ENCODE results near the gene WNT6.
"Not testable (repeated sequence)": the region's sequence is repeated elsewhere in the genome, so short reads cannot be mapped to it uniquely, and the experiment has no call there.

Gene WNT6

GRCh38 chr2:218831378-218831990 is 28.1 kb upstream of the WNT6 start, which contains the start of gene PRKAG3:
TSS of gene PRKAG3 (minus strand) at chr2:218831803.
- no peak for DNase-seq

DNA sequence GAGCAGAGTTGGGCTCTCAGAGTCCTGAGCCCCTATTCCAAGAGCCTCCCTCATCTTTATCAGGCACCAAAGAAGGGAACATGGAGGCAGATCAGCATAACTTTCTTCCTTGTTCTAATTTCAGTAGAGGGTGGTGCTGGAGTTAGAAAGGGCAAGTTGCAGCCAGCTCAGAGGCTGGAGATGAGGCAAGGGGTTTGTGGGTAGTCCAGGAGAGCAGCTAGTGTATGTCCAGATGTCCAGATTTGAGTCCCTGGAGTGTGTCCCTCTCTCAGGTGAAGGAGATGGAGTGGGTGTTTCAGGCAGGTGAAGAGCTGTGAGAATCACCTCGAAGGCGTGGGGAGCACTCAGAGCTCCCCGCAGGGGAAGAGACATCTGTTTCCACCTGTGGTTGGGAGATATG is 27.5 kb upstream of the WNT6 start:
- DNase-seq, result no peak

GRCh38 chr2:218832520-218832919 is 27.1 kb upstream of the WNT6 start:
- no peak for DNase-seq

DNA sequence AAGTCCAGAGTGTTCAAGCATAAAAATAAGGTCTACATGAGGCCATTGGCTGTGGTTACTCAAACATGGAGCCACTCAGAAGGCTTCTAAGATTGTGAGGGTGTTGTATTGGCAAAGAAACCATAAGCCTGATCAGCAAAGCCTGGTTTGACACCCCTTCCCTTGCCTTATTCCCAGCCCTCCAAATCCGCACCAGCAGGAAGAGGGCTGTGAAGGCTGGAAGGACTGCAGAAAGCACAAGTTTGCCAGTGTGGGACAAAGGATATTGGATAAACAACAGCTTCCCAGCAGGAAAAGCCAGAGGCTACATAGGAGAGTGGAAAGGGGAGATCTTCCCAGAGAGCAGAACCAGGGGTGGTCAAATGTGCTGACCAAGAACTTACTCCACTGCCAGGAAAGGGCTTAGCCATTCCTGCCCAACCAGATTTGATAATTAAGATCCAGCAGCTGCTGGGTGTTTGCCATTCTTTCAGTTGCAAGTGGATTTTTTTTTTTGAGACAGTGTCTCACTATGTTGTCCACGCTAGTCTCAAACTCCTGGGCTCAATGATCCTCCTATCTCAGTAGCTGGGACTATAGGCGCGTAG is 26.5 kb upstream of the WNT6 start:
- no peak for DNase-seq

DNA sequence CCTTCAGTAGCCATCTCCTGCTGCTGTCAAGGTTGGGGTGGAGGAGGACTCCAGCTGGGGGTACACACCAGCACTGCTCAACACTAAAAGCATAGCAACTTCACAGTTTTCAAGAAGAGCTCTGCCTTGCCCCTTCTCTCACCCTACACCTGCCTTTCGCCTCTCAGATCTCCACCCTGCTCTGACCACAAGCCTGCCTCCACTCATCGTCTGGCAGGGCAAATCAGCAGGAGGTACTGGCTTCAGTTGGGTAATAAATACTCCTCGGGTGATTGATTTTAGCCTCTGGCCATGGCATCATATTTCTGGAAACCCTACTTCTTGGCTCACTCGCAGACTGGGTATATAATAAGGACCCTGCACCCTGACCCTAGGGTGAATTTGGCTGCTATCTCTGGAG is 24.9 kb upstream of the WNT6 start:
- DNase-seq, result no peak

- no peak for DNase-seq
These were observed 22.1 kb upstream of the WNT6 start for GRCh38 chr2:218837495-218837894.

DNA sequence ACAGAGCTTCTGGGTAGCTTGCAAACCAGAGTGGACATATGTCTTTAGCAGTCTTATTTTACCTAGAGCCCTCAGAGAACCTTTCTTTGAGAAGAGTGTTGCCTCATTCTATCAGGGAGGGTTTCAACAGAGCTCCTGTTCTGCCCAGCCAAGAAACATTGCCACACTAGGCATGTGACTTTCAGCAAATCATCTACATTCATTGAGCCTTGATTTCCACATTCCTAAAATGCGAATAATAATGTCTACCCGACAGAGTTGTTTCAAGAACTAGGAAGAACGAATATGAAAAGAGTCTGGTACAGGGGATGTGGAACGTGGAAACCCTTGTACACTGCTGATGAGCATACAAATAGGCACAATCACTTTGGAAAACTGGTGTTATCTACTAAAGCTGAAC is 20.2 kb upstream of the WNT6 start:
- DNase-seq, result no peak

- no peak for DNase-seq
These were observed 19.7 kb upstream of the WNT6 start for GRCh38 chr2:218839888-218840287.

- DNase-seq, result not testable (repeated sequence)
These were observed 15.3 kb upstream of the WNT6 start for GRCh38 chr2:218844334-218844733.

DNA sequence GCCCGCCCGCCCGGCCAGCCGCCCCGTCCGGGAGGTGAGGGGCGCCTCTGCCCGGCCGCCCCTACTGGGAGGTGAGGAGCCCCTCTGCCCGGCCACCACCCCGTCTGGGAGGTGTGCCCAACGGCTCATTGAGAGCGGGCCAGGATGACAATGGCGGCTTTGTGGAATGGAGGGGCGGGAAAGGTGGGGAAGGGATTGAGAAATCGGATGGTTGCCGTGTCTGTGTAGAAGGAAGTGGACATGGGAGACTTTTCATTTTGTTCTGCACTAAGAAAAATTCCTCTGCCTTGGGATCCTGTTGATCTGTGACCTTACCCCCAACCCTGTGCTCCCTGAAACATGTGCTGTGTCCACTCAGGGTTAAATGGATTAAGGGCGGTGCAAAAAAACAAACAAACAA is 12.6 kb upstream of the WNT6 start:
- not testable (repeated sequence) for DNase-seq

GRCh38 chr2:218849721-218850120 is 9.9 kb upstream of the WNT6 start:
- no peak for DNase-seq

- no peak for DNase-seq
These were observed 8.8 kb upstream of the WNT6 start for GRCh38 chr2:218850796-218851195.

DNA sequence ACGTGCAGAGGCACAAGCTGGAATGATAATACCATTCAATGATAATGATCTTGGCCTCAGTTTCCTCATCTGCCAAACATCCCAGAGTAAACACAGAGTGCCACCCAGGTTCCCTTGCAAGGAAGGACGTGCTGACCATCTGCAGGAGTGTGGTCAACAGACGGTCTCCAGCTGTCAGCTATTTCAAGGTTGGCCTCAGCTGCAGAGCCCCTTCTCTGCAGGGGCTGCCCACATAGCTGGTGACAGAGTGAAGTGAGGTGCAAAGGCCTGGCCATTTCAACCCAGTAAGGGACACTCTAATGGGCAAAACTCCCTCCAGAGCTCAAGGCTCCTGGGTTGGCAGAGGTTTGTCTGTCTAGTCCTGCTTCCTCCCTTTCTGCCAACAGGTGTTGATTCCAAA is 8.3 kb upstream of the WNT6 start:
- DNase-seq, result no peak

DNA sequence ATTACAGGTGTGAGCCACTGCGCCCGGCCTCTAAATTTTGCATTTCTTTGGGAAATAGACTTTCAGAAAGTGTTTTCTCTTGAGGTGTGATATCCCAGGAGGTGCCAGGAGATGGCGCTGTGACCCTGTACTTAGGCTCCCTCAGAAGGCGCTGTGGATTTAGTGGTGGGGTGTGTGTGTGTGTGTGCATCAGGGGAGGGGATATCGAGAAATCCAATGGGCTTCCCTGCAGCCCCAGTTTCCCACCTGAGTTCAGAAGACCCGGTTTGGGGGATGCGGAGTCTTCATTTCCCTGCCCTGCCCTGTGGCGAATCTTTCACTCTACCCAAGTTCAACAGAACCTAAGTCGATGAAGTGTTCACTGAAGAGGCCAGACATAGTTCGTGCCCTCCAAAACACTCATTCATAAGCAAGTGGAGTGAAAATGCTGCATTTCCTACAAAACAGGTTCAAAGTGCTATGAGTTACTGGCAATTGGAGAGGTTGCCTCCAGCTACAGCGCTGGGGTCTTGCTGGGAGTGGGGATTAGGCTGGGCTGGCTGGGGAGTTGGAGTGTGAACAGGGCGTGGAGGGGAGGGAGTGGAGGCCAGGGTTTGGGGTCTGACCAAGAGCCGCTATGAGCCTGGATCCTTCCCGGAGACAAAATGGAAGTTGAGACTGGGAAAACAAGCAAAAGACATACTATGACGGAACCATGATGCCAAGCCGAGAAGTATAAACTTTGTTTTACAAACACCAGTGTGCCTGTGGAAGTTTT is 6.5 kb upstream of the WNT6 start:
- DNase-seq, result peak; percentile 40 to 52

DNA sequence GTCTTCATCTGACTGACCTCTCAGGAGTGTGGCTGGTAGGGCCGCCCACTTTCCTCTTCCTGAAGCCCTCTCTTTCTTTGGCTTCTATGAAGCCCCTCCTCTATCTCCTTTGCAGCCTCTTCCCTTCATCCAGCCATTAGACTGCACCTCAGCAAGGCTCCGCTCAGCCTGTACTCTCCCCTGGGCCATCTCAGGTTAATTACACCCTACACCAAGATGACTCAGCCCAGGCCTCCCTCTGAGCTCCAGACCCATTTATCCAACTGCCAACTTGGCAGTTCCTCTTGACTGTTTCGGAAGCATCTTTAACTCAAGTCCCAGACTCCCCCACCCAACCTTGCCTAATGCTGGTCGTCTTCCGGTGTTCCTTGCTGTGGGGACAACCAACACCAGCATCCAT is 5.8 kb upstream of the WNT6 start:
- DNase-seq, result no peak

DNA sequence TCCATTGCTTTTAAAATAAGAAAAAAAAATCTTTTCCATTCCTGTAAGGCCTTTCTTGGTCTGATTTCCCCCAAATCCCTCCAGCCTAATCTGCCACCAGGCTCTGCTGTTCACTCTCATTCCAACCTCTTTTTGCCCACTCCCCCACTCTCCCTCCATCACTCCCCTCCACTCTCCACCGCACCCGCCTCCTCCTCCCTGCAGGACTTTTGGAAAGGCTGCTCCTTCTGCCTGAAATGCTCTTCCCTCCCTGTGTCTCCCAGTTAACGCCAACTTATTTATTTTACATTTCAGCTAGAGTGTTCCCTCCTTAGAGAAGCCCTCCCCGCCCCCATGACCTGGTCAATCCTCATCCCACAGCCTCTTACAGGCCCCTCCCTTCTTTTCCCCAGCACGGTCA is 4.7 kb upstream of the WNT6 start:
- no peak for DNase-seq

- DNase-seq, result no peak
These were observed 4.1 kb upstream of the WNT6 start for GRCh38 chr2:218855305-218856166.

GRCh38 chr2:218856167-218856895 is 3.3 kb upstream of the WNT6 start:
- DNase-seq, result no peak

- DNase-seq, result no peak
These were observed 2.7 kb upstream of the WNT6 start for GRCh38 chr2:218856896-218857243.

- DNase-seq, result no peak
These were observed 2.1 kb upstream of the WNT6 start for GRCh38 chr2:218857371-218858137.

GRCh38 chr2:218858138-218858445 is 1.5 kb upstream of the WNT6 start:
- no peak for DNase-seq
